GM19043 (cell line): ENCODE data around the gene FKRP.
"Not testable (repeated sequence)": the region's sequence is repeated elsewhere in the genome, so short reads cannot be mapped to it uniquely, and the experiment has no call there.

ENCODE experiments used
- ATAC-seq: cut with Tn5 transposase; IDR thresholded peaks from one replicate; pipeline ENCODE4 v1.9.1; 2021; ENCODE audit warnings: low read depth; ENCODE audit not compliant: unreplicated experiment

FKRP gene

GRCh38 chr19:46745521-46746280 lies at the start of gene FKRP:
Gene FKRP (plus strand): TSS chr19:46746057. CDS start chr19:46755451, 9,394 bp downstream.
- ATAC-seq: no peak

GRCh38 chr19:46696866-46697203 lies 49.0 kb upstream of the FKRP start:
- no peak for ATAC-seq

GRCh38 chr19:46697204-46697960 lies 48.5 kb upstream of the FKRP start:
- ATAC-seq: no peak

- no peak for ATAC-seq
Observed at GRCh38 chr19:46698395-46699321, 47.2 kb upstream of the FKRP start.

GRCh38 chr19:46700704-46701103 lies 45.2 kb upstream of the FKRP start:
- no peak for ATAC-seq

GRCh38 chr19:46704379-46705076 lies 41.3 kb upstream of the FKRP start:
- ATAC-seq: no peak

- ATAC-seq: no peak
Observed at GRCh38 chr19:46710687-46711086, 35.2 kb upstream of the FKRP start.

GRCh38 chr19:46712768-46713338 lies 33.0 kb upstream of the FKRP start:
- not testable (repeated sequence) for ATAC-seq

GRCh38 chr19:46713781-46714443 lies 31.9 kb upstream of the FKRP start:
- ATAC-seq: no peak

GRCh38 chr19:46714444-46715106 lies 31.3 kb upstream of the FKRP start:
- no peak for ATAC-seq

- ATAC-seq: no peak
Observed at GRCh38 chr19:46715620-46715974, 30.3 kb upstream of the FKRP start.

GRCh38 chr19:46715975-46716671 lies 29.7 kb upstream of the FKRP start:
- no peak for ATAC-seq

- no peak for ATAC-seq
Observed at GRCh38 chr19:46716672-46717033, 29.2 kb upstream of the FKRP start.

GRCh38 chr19:46717034-46717715 lies 28.7 kb upstream of the FKRP start, which contains the start of gene PRKD2:
Gene PRKD2 (minus strand): TSS chr19:46717114. CDS start chr19:46716370, 744 bp downstream.
- ATAC-seq: peak; percentile 40

- no peak for ATAC-seq
Observed at GRCh38 chr19:46717716-46718143, 28.1 kb upstream of the FKRP start.

GRCh38 chr19:46718157-46718933 lies 27.5 kb upstream of the FKRP start:
- ATAC-seq: no peak
